Skeletal muscle tissue (tissue), 4 donors: ENCODE measurements around the gene DNAH14. TPM values are rescaled to one million over a fixed set of nuclear protein-coding genes. Genes with fewer than 3 reads are reported as not detected.
"Not testable (repeated sequence)": the region's sequence is repeated elsewhere in the genome, so short reads cannot be mapped to it uniquely, and the experiment has no call there.

ENCODE experiments used
- H3K27ac ChIP-seq: one replicate; pipeline ENCODE4 v1.7.0; 2013; ENCODE audit warnings: mild to moderate bottlenecking, low read depth, low read length, inconsistent platforms
- H3K27me3 ChIP-seq, 3 donors: one replicate each; pipeline ENCODE4 v1.7.0; 2013; ENCODE audit warnings: low read length in 3 of 3; ENCODE audit not compliant: control insufficient read depth in 3 of 3, insufficient read depth in 3 of 3
- H3K36me3 ChIP-seq, 3 donors: one replicate each; pipeline ENCODE4 v1.7.0; 2013; ENCODE audit warnings: low read length in 3 of 3; ENCODE audit not compliant: control insufficient read depth in 3 of 3, insufficient read depth in 3 of 3
- H3K4me1 ChIP-seq, 3 donors: one replicate each; pipeline ENCODE4 v1.7.0; 2013; ENCODE audit warnings: low read length in 3 of 3, mild to moderate bottlenecking in 3 of 3; ENCODE audit not compliant: control insufficient read depth in 3 of 3, insufficient read depth in 3 of 3
- H3K4me3 ChIP-seq, 3 donors: one replicate each; pipeline ENCODE4 v1.7.0; 2013; ENCODE audit warnings: low read length in 3 of 3
- H3K9ac ChIP-seq, 3 donors: one replicate each; pipeline ENCODE4 v1.7.0; 2013; ENCODE audit warnings: low read length in 3 of 3, mild to moderate bottlenecking in 3 of 3, moderate library complexity in 2 of 3, low read depth in 1 of 3
- H3K9me3 ChIP-seq, 3 donors: one replicate each; pipeline ENCODE4 v1.7.0; 2013; ENCODE audit warnings: low read length in 3 of 3; ENCODE audit not compliant: control insufficient read depth in 3 of 3
- total RNA-seq: library from RNA; depleted of rRNA; stranded (reverse); fragments of >200 nt; gene quantifications from one replicate; pipeline ENCODE4 v1.2.3, GENCODE V29; 2014
- donor health status: Osteomylitis.

Gene DNAH14
- total RNA-seq, 1 donor from 2014 or later: 12.5 TPM

- no peaks in the 10 kb centered on the region for H3K36me3 ChIP-seq
- H3K4me1 ChIP-seq: no peaks in the 10 kb centered on the region
- H3K4me3 ChIP-seq: no peak overlapping the region
- no peak overlapping the region for H3K9ac ChIP-seq
- H3K27ac ChIP-seq: no peak overlapping the region
- H3K9me3 ChIP-seq: no peaks in the 10 kb centered on the region
- no peaks in the 10 kb centered on the region for H3K27me3 ChIP-seq
These were observed 375.5 kb downstream of the DNAH14 start for GRCh38 chr1:225304996-225305395.

GRCh38 chr1:225310544-225310943 lies 381.1 kb downstream of the DNAH14 start:
- not testable (repeated sequence) for H3K4me3 ChIP-seq, H3K9me3 ChIP-seq, H3K4me1 ChIP-seq, H3K27ac ChIP-seq, H3K36me3 ChIP-seq, H3K27me3 ChIP-seq, H3K9ac ChIP-seq

GRCh38 chr1:225318706-225319575 lies 389.5 kb downstream of the DNAH14 start:
- no peaks in the 10 kb centered on the region for H3K9me3 ChIP-seq
- H3K27me3 ChIP-seq: no peaks in the 10 kb centered on the region
- no peaks in the 10 kb centered on the region for H3K4me1 ChIP-seq
- no peak overlapping the region for H3K27ac ChIP-seq
- H3K9ac ChIP-seq: no peak overlapping the region
- no peaks in the 10 kb centered on the region for H3K36me3 ChIP-seq
- H3K4me3 ChIP-seq: no peak overlapping the region

- Histone ChIP-seq H3K9me3 (no peaks in the 10 kb centered on the region), H3K27me3 (no peaks in the 10 kb centered on the region), H3K4me1 (no peaks in the 10 kb centered on the region), H3K36me3 (no peaks in the 10 kb centered on the region), H3K9ac (no peak overlapping the region), H3K4me3 (no peak overlapping the region), H3K27ac (no peak overlapping the region)
These were observed 390.4 kb downstream of the DNAH14 start for GRCh38 chr1:225319871-225320270.

- Histone ChIP-seq H3K4me1 (no peaks in the 10 kb centered on the region), H3K27ac (no peak overlapping the region), H3K9me3 (no peaks in the 10 kb centered on the region), H3K9ac (no peak overlapping the region), H3K36me3 (no peaks in the 10 kb centered on the region), H3K27me3 (no peaks in the 10 kb centered on the region), H3K4me3 (no peak overlapping the region)
These were observed 392.3 kb downstream of the DNAH14 start for GRCh38 chr1:225321784-225322183.

- H3K4me3 ChIP-seq: no peak overlapping the region
- H3K27me3 ChIP-seq: no peaks in the 10 kb centered on the region
- no peak overlapping the region for H3K27ac ChIP-seq
- H3K4me1 ChIP-seq: no peaks in the 10 kb centered on the region
- no peaks in the 10 kb centered on the region for H3K9me3 ChIP-seq
- no peak overlapping the region for H3K9ac ChIP-seq
- H3K36me3 ChIP-seq: no peaks in the 10 kb centered on the region
These were observed 399.6 kb downstream of the DNAH14 start for GRCh38 chr1:225329041-225329440.

GRCh38 chr1:225329996-225330395 lies 400.5 kb downstream of the DNAH14 start:
- H3K9ac ChIP-seq, H3K9me3 ChIP-seq, H3K4me3 ChIP-seq, H3K27ac ChIP-seq, H3K36me3 ChIP-seq, H3K4me1 ChIP-seq, H3K27me3 ChIP-seq: not testable (repeated sequence)

- H3K4me3 ChIP-seq: no peak overlapping the region
- no peaks in the 10 kb centered on the region for H3K4me1 ChIP-seq
- H3K9me3 ChIP-seq: no peaks in the 10 kb centered on the region
- H3K27ac ChIP-seq: no peak overlapping the region
- no peaks in the 10 kb centered on the region for H3K27me3 ChIP-seq
- no peaks in the 10 kb centered on the region for H3K36me3 ChIP-seq
- H3K9ac ChIP-seq: no peak overlapping the region
These were observed 403.2 kb downstream of the DNAH14 start for GRCh38 chr1:225332686-225333085.

- H3K36me3 ChIP-seq, H3K9ac ChIP-seq, H3K4me1 ChIP-seq, H3K9me3 ChIP-seq, H3K27ac ChIP-seq, H3K27me3 ChIP-seq, H3K4me3 ChIP-seq: not testable (repeated sequence)
These were observed 405.8 kb downstream of the DNAH14 start for GRCh38 chr1:225335098-225335778.

- Histone ChIP-seq H3K9me3 (no peaks in the 10 kb centered on the region), H3K9ac (no peak overlapping the region), H3K27ac (no peak overlapping the region)
These were observed 409.1 kb downstream of the DNAH14 start for GRCh38 chr1:225338545-225338944.

More at GRCh38 chr1:225338545-225338944, 409.1 kb downstream of the DNAH14 start:
- Histone ChIP-seq H3K4me3 (no peak overlapping the region), H3K36me3 (no peaks in the 10 kb centered on the region), H3K27me3 (no peaks in the 10 kb centered on the region), H3K4me1 (no peaks in the 10 kb centered on the region)
